Nephron progenitor cell (in vitro differentiated cells): ENCODE measurements around the gene CCNJL.

Source experiments
- DNase-seq: peaks from one replicate; pipeline ENCODE4 v3.0.0; 2021
- H3K27ac Mint-ChIP-seq: 2 replicates; pipeline ENCODE4 v1.8.0; 2021; ENCODE audit warnings: mild to moderate bottlenecking, moderate library complexity, mixed read lengths
- H3K27me3 Mint-ChIP-seq: 2 replicates; pipeline ENCODE4 v1.8.0; 2021; ENCODE audit warnings: mild to moderate bottlenecking, low read depth, mixed read lengths; ENCODE audit not compliant: poor library complexity
- H3K36me3 Mint-ChIP-seq: 2 replicates; pipeline ENCODE4 v1.8.0; 2021; ENCODE audit warnings: low read depth, mixed read lengths
- H3K4me1 Mint-ChIP-seq: 2 replicates; pipeline ENCODE4 v1.8.0; 2021; ENCODE audit warnings: mixed read lengths
- H3K4me3 Mint-ChIP-seq: 2 replicates; pipeline ENCODE4 v1.8.0; 2021; ENCODE audit warnings: mild to moderate bottlenecking, moderate library complexity, mixed read lengths
- H3K9me3 Mint-ChIP-seq: 2 replicates; pipeline ENCODE4 v1.8.0; 2021; ENCODE audit warnings: mild to moderate bottlenecking, moderate library complexity, mixed read lengths
- TF ChIP-seq, protein P1 (sequence below): fragments of 200-600 bp; sonication (generic); IDR thresholded peaks from 2 replicates; pipeline ENCODE4 v1.5.0; 2021; ENCODE audit warnings: antibody characterized with exemption

The CCNJL gene

DNA sequence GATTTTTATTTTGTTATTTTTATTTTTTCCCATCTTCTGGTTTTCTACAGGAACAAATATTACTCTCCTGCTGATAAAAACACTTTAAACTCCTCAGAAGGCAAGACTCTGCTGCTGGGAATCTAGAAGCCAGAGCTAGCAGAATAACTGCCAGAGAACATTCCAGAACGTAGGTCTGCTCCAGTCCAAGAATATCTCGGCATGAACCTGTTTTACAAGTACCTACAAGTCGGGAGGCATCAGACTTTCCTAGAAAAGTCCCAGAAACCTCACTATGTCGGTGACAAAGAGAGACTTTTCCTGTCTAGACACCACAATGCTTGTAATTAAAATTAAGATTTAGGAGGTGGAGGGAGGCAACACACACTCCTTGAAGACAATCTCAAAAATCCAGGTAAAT lies 41.7 kb downstream of the CCNJL start:
- Mint-ChIP-seq H3K4me1 (peaks cover 75% of the 10 kb centered on the region), H3K27me3 (no peaks in the 10 kb centered on the region), H3K27ac (peak overlapping the region; percentile 99), H3K9me3 (no peaks in the 10 kb centered on the region), H3K4me3 (peak overlapping the region; percentile 65), H3K36me3 (peaks cover 35% of the 10 kb centered on the region)
- no peak for DNase-seq
- TF ChIP-seq, protein P1, sequence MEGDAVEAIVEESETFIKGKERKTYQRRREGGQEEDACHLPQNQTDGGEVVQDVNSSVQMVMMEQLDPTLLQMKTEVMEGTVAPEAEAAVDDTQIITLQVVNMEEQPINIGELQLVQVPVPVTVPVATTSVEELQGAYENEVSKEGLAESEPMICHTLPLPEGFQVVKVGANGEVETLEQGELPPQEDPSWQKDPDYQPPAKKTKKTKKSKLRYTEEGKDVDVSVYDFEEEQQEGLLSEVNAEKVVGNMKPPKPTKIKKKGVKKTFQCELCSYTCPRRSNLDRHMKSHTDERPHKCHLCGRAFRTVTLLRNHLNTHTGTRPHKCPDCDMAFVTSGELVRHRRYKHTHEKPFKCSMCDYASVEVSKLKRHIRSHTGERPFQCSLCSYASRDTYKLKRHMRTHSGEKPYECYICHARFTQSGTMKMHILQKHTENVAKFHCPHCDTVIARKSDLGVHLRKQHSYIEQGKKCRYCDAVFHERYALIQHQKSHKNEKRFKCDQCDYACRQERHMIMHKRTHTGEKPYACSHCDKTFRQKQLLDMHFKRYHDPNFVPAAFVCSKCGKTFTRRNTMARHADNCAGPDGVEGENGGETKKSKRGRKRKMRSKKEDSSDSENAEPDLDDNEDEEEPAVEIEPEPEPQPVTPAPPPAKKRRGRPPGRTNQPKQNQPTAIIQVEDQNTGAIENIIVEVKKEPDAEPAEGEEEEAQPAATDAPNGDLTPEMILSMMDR = no peak

DNA sequence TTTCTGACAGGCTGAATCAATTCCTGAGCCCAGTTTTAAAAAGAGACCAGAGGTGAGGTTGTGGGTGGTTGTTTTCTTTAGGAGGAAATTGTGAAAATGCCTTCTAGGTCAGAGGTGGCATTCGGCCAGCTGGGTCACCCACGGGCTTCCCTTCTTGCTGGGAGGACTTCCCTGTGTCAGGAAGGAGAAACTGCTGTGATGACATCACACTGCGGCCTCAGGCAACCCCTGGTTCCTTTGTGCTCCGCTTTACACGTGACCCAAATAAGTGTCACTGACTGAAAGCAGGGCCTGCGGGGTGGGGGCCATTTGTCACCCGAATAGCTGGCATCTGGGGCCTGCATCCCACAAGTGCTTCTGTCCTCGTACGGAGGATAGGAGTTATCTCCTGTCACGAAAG lies 43.3 kb downstream of the CCNJL start:
- H3K9me3 Mint-ChIP-seq = no peaks in the 10 kb centered on the region
- TF ChIP-seq, protein P1 = no peak
- peaks cover 72% of the 10 kb centered on the region for H3K4me1 Mint-ChIP-seq
- H3K27ac Mint-ChIP-seq = peak overlapping the region; percentile 48
- peaks cover 24% of the 10 kb centered on the region for H3K36me3 Mint-ChIP-seq
- H3K4me3 Mint-ChIP-seq = no peak overlapping the region
- no peak for DNase-seq
- H3K27me3 Mint-ChIP-seq = no peaks in the 10 kb centered on the region

DNA sequence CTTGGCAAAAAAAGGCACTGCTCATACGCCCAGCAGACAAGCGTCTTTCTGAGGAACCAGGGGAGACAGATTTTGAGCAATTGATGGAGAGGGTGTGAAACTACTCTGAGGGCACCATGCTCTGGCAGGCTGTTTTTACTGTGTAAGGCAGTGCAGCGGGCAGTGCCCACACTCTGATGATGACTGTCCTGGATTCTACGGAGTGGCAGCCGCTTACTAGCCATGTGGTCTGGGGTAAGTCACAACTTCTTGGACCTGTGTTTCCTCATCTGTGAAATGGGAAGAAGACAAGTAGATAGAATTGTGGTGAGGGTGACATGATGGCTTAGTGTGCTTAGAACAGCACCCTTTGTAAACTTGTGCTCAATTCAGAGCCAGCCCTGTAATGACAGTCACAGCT lies 44.2 kb downstream of the CCNJL start:
- Mint-ChIP-seq H3K36me3 (peaks cover 24% of the 10 kb centered on the region), H3K27me3 (no peaks in the 10 kb centered on the region), H3K9me3 (no peaks in the 10 kb centered on the region), H3K4me1 (peaks cover 78% of the 10 kb centered on the region), H3K4me3 (no peak overlapping the region), H3K27ac (peak overlapping the region; percentile 9)
- TF ChIP-seq, protein P1 = no peak
- DNase-seq = no peak

DNA sequence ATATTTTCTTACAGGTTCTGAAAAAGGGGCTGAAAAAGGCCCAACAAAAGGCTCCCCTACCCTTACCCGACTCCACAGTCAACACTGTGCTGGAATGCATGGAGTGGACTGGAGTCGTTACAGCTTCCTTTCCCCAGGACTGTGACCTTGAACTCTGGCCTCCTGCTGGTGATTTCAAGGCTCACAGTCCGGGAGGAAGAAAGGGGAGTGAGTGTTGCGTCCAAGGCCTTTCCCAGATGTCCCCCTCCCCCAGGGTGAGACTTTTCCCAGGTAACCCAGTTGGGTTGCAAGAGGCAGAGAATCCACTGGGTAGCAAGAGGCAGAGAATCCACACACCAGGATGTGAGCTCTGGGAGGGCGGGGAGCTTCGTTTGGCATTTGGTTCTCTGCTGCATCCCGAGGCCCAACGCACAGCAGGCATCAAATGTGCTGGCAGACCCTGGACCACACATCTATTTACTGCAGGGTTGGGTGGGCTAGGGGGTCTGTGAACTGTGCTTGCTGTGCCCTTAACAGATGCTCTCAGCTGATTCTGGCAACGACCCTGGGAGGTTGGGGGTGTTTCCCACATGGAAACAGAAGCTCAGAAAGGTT lies 45.5 kb downstream of the CCNJL start:
- TF ChIP-seq, protein P1 = peak; percentile 35
- DNase-seq = peak; percentile 51
- no peak overlapping the region for H3K27ac Mint-ChIP-seq
- peaks cover 78% of the 10 kb centered on the region for H3K4me1 Mint-ChIP-seq
- H3K4me3 Mint-ChIP-seq = no peak overlapping the region
- H3K27me3 Mint-ChIP-seq = no peaks in the 10 kb centered on the region
- H3K9me3 Mint-ChIP-seq = no peaks in the 10 kb centered on the region
- peaks cover 19% of the 10 kb centered on the region for H3K36me3 Mint-ChIP-seq

DNA sequence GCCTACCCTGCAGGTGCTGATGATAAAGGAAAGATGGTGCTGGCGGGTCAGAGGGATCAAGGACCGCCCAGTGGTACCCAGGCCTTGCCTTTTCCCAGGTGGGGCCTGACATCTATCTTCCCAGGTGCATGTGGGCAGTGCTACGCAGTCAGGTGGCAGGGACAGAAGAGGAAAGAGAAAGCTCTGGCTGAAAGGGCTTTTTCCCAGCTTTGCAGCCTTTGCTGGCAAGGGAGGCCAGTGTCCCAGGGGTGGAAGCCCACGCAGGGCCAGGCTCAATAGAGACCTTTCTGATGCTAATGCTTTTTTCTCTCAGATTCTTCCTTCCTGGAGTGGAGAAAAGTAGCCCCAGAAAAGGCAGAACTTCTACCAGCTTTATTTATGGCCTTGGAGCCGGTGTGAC lies 46.3 kb downstream of the CCNJL start:
- DNase-seq = no peak
- peaks cover 19% of the 10 kb centered on the region for H3K36me3 Mint-ChIP-seq
- TF ChIP-seq, protein P1 = no peak
- peaks cover 78% of the 10 kb centered on the region for H3K4me1 Mint-ChIP-seq
- no peaks in the 10 kb centered on the region for H3K9me3 Mint-ChIP-seq
- H3K27ac Mint-ChIP-seq = no peak overlapping the region
- H3K27me3 Mint-ChIP-seq = no peaks in the 10 kb centered on the region
- H3K4me3 Mint-ChIP-seq = no peak overlapping the region

DNA sequence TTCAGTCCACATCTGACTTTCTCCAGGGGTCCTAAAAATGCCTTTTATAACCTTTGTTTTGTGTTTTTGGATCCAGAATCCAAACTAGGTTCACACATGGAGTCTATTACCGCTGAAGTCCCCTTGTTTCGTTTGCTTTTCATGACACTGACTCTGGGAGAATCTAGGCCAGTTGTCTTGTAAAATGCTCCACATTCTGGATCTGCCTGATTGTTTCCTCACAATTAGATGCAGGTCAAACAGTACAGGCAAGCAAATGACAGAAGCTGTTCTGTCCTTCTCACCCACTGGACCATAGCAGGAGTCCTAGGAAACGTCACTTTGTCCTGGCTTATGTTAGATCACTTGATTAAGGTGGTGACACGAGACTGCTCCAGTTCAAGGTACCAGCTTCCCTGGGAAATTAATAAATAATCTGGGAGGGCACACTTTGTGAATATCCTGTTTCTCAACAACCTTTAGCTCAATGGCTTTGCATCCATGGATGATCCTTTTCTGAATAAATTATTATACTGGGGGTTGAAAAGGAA lies 49.0 kb downstream of the CCNJL start:
- TF ChIP-seq, protein P1 = no peak
- Mint-ChIP-seq H3K9me3 (no peaks in the 10 kb centered on the region), H3K4me1 (peaks cover 85% of the 10 kb centered on the region), H3K36me3 (peaks cover 30% of the 10 kb centered on the region), H3K27ac (peak overlapping the region; percentile 96), H3K27me3 (no peaks in the 10 kb centered on the region), H3K4me3 (no peak overlapping the region)
- no peak for DNase-seq
